Kidney (tissue), 14 donors: ENCODE data around the gene NHS. TPM values are rescaled to one million over a fixed set of nuclear protein-coding genes. Genes with fewer than 3 reads are reported as not detected.
A peak's percentile ranks its signal among the peaks of the same experiment; 100 is the strongest.

Experiments
- DNase-seq, 5 donors: peaks; one replicate each; pipeline ENCODE4 v3.0.0-alpha.2; 2013 to 2020
- FAIRE-seq: peaks from 2 replicates; lab custom pipeline; 2012; peaks lifted over from hg19 to GRCh38; lab: Jason Lieb, UNC
- H3K27ac ChIP-seq, 2 donors: one replicate each; pipeline ENCODE4 v1.7.0; 2013; ENCODE audit warnings: low read depth in 2 of 2, low read length in 2 of 2, inconsistent platforms in 1 of 2
- H3K27me3 ChIP-seq: one replicate; pipeline ENCODE4 v1.7.1; 2013; ENCODE audit warnings: low read length, inconsistent platforms; ENCODE audit not compliant: control insufficient read depth, insufficient read depth
- H3K36me3 ChIP-seq, 3 donors: one replicate each; pipeline versions ENCODE4 v1.7.0 to v1.7.1; 2013; ENCODE audit warnings: low read length in 3 of 3, control low read depth in 1 of 3, inconsistent platforms in 1 of 3; ENCODE audit not compliant: insufficient read depth in 3 of 3, control insufficient read depth in 2 of 3
- H3K4me1 ChIP-seq, 3 donors: one replicate each; pipeline versions ENCODE4 v1.7.0 to v1.7.1; 2013; ENCODE audit warnings: low read length in 3 of 3, inconsistent platforms in 1 of 3, low read depth in 1 of 3; ENCODE audit not compliant: control insufficient read depth in 2 of 3, insufficient read depth in 2 of 3
- H3K4me3 ChIP-seq, 3 donors: one replicate each; pipeline versions ENCODE4 v1.7.0 to v1.8.1; 2013; ENCODE audit warnings: low read length in 3 of 3, control low read depth in 1 of 3, inconsistent platforms in 1 of 3
- H3K9ac ChIP-seq, 3 donors: one replicate each; pipeline versions ENCODE4 v1.7.0 to v1.7.1; 2013; ENCODE audit warnings: low read length in 3 of 3, control low read depth in 1 of 3, inconsistent platforms in 1 of 3
- H3K9me3 ChIP-seq, 3 donors: one replicate each; pipeline versions ENCODE4 v1.7.0 to v1.7.1; 2013; ENCODE audit warnings: low read length in 3 of 3, control low read depth in 1 of 3, inconsistent platforms in 1 of 3; ENCODE audit not compliant: control insufficient read depth in 2 of 3, insufficient read depth in 1 of 3
- intact Hi-C: fragments of 100-400 bp; cut with DNase I; formaldehyde crosslinking; loops from one replicate; pipeline ENCODE4 v1.11.1; 2022
- polyA plus RNA-seq: library from polyadenylated mRNA; stranded (reverse); fragments of 350-450 nt; fragmentation: Illumina TruSeq; extraction: RNeasy Lipid Tissue Mini Kit (QIAGEN cat#74804); gene quantifications from one replicate; pipeline ENCODE4 v1.2.3, GENCODE V29; 2014; ENCODE audit warnings: low read depth, low replicate concordance; ENCODE audit not compliant: insufficient read depth
- total RNA-seq: library from RNA; stranded (reverse); fragmentation: NEBNext Ultra II Directional; extraction: Animal tissue kit (Norgen Biotek cat#: 25700); gene quantifications from one replicate; pipeline ENCODE4 v1.2.1, GENCODE V29; 2021
- TF ChIP-seq, protein P1 (sequence below): IDR thresholded peaks from 3 replicates; pipeline ENCODE4 v1.5.1; 2012; ENCODE audit warnings: mild to moderate bottlenecking, moderate library complexity, borderline replicate concordance; ENCODE audit not compliant: insufficient read depth; ENCODE audit errors: extremely low read depth
- donor health status: control.
- donor health status: control.
- donor health status: control.
- donor health status: control.
- donor health status: control.
- donor health status: DM: yes; HTN: yes; CAD: no.
- donor health status: Normal renal cell carcinoma (clear cell type).

The NHS gene
- total and polyA plus RNA-seq, 2 donors from 2014 or later = 3.1 to 28.9 TPM

DNA sequence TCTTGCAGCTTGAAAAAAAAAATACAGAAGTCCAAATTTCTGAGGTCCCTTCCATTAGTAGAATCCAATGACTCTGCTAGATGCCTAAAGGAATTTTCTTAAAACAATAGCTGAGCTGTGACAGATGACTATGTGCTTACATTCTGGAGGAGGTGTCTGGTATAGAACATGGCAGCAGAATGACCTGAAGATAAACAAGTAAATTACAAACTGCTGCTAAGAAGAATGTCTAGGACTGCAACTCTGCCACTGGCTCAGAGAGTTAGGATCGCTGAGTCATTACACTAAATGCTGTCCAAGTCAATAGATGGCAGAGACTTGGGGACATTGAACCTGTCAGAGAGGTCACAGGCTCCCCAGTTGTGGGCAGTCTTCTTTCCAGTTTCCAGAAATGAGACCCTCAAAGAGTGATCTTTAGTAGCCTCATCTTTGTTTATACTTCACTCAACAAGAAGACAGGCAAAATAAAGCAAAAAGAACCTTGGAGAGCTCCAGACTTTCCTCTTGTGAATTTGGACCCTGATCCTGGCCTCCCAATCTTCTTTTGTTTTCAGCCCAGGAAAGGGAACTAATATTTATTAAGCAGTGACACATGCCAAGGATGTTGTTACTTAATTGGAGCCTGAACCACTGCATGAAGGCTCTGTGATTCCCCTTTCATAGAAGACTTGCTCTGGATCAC is 305.9 kb downstream of the NHS start:
- FAIRE-seq (no peak), DNase-seq (no peak)
- H3K36me3 ChIP-seq = no peaks in the 10 kb centered on the region
- no peak overlapping the region for H3K4me3 ChIP-seq
- H3K9ac ChIP-seq = no peak overlapping the region
- peaks cover 3% of the 10 kb centered on the region for H3K27me3 ChIP-seq
- no peak overlapping the region for H3K27ac ChIP-seq
- no peaks in the 10 kb centered on the region for H3K9me3 ChIP-seq
- intact Hi-C loops = no loop called here
- TF ChIP-seq, protein P1, sequence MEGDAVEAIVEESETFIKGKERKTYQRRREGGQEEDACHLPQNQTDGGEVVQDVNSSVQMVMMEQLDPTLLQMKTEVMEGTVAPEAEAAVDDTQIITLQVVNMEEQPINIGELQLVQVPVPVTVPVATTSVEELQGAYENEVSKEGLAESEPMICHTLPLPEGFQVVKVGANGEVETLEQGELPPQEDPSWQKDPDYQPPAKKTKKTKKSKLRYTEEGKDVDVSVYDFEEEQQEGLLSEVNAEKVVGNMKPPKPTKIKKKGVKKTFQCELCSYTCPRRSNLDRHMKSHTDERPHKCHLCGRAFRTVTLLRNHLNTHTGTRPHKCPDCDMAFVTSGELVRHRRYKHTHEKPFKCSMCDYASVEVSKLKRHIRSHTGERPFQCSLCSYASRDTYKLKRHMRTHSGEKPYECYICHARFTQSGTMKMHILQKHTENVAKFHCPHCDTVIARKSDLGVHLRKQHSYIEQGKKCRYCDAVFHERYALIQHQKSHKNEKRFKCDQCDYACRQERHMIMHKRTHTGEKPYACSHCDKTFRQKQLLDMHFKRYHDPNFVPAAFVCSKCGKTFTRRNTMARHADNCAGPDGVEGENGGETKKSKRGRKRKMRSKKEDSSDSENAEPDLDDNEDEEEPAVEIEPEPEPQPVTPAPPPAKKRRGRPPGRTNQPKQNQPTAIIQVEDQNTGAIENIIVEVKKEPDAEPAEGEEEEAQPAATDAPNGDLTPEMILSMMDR = no peak
- peaks cover 0 to 11% (median 4%) of the 10 kb centered on the region in 3 donors for H3K4me1 ChIP-seq

DNA sequence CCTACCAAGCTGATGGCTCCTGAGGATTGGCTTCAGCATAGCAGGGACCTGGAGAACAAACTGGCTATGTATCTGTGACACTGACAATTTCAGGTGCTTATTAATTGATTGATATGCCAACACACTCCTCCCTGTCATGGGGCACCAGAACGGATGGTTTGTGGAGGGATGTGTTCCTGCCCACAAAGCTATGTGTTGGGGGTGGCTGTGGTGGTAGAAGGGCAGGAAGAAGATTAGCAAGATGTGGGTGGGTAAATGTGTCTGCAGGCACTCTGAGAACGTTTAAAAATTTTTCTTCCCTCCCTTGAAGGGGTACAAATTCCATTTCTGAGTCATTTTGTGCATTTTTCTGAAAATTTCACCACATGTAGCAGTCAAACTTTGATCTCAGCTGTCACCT is 307.3 kb downstream of the NHS start:
- no peak for FAIRE-seq

DNA sequence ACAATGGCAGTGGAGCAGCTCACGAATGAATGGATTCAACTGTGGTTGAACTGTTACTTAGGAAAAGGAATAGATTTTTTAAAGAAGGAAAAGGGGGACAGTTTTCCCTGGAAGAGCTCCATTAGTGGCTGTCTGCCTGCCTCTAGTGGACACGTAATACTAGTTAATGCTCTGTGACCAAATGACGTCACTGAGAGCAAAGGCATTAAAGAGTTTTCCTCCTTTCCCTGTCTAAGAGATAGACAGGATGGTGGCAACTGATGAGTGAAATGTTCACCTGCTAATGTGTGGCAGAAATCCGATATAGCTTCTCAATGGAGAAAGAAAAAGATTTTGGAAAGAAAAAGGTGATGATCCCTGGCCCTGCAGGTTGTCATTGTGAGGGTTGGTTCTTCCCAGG is 310.0 kb downstream of the NHS start:
- Histone ChIP-seq H3K9ac (no peak overlapping the region), H3K27ac (no peak overlapping the region), H3K36me3 (no peaks in the 10 kb centered on the region), H3K9me3 (no peaks in the 10 kb centered on the region), H3K27me3 (peaks cover 3% of the 10 kb centered on the region), H3K4me3 (no peak overlapping the region), H3K4me1 (peaks cover 0 to 11% (median 4%) of the 10 kb centered on the region in 3 donors)
- TF ChIP-seq, protein P1 = no peak
- peak in 1 of 5 donors; percentile 15 for DNase-seq
- intact Hi-C loops = no loop called here
- no peak for FAIRE-seq

More for the DNA sequence above, 307.3 kb downstream of the NHS start:
- H3K27ac ChIP-seq = no peak overlapping the region
- DNase-seq = no peak
- TF ChIP-seq, protein P1 = no peak
- no peak overlapping the region for H3K4me3 ChIP-seq
- no peaks in the 10 kb centered on the region for H3K36me3 ChIP-seq
- H3K9ac ChIP-seq = no peak overlapping the region
- no peaks in the 10 kb centered on the region for H3K9me3 ChIP-seq
- H3K27me3 ChIP-seq = peaks cover 3% of the 10 kb centered on the region
- intact Hi-C loops = no loop called here
- peaks cover 0 to 11% (median 4%) of the 10 kb centered on the region in 3 donors for H3K4me1 ChIP-seq
